Astrocyte (in vitro differentiated cells and primary cell): Measurements from ENCODE around the gene WSCD2. TPM values are rescaled to one million over a fixed set of nuclear protein-coding genes. Genes with fewer than 3 reads are reported as not detected.

Experiments
- DNase-seq: peaks from one replicate; pipeline ENCODE4 v3.0.0-alpha.2; 2010; ENCODE audit warnings: low read depth
- FAIRE-seq: peaks from 2 replicates; lab custom pipeline; 2011; peaks lifted over from hg19 to GRCh38; lab: Jason Lieb, UNC
- H2AFZ ChIP-seq: 2 replicates; pipeline ENCODE4 v1.6.0; 2012; ENCODE audit warnings: low read depth, low read length, inconsistent platforms
- H3K27ac ChIP-seq: 2 replicates; pipeline ENCODE4 v1.5.1; 2011; ENCODE audit warnings: low read depth, low read length, inconsistent platforms
- H3K27me3 ChIP-seq: 2 replicates; pipeline ENCODE4 v1.6.0; 2011; ENCODE audit warnings: low read length, inconsistent platforms; ENCODE audit not compliant: insufficient read depth
- H3K36me3 ChIP-seq: 2 replicates; pipeline ENCODE4 v1.5.1; 2011; ENCODE audit warnings: low read length, inconsistent platforms; ENCODE audit not compliant: insufficient read depth
- H3K4me1 ChIP-seq: 2 replicates; pipeline ENCODE4 v1.5.1; 2011; ENCODE audit warnings: low read length, inconsistent platforms; ENCODE audit not compliant: insufficient read depth
- H3K4me2 ChIP-seq: 2 replicates; pipeline ENCODE4 v1.6.0; 2012; ENCODE audit warnings: low read length, inconsistent platforms
- H3K4me3 ChIP-seq: 2 replicates; pipeline ENCODE4 v1.5.1; 2011; ENCODE audit warnings: low read depth, mild to moderate bottlenecking, low read length, inconsistent platforms; ENCODE audit not compliant: insufficient read depth
- H3K79me2 ChIP-seq: 2 replicates; pipeline ENCODE4 v1.6.0; 2012; ENCODE audit warnings: mild to moderate bottlenecking, low read length, inconsistent platforms; ENCODE audit not compliant: insufficient read depth
- H3K9ac ChIP-seq: 2 replicates; pipeline ENCODE4 v1.6.0; 2012; ENCODE audit warnings: mild to moderate bottlenecking, low read length, inconsistent platforms
- H3K9me3 ChIP-seq: 2 replicates; pipeline ENCODE4 v1.5.1; 2012; ENCODE audit warnings: low read depth, mild to moderate bottlenecking, low read length, inconsistent platforms; ENCODE audit not compliant: insufficient read depth
- H4K20me1 ChIP-seq: 2 replicates; pipeline ENCODE4 v1.6.0; 2012; ENCODE audit warnings: low read length, inconsistent platforms; ENCODE audit not compliant: insufficient read depth
- H3K27ac Mint-ChIP-seq: one replicate; pipeline ENCODE4 v1.8.0; 2021; ENCODE audit warnings: mild to moderate bottlenecking, mixed read lengths; ENCODE audit not compliant: unreplicated experiment
- H3K27me3 Mint-ChIP-seq: one replicate; pipeline ENCODE4 v1.8.0; 2021; ENCODE audit warnings: low read depth, mixed read lengths; ENCODE audit not compliant: unreplicated experiment
- H3K36me3 Mint-ChIP-seq: one replicate; pipeline ENCODE4 v1.8.0; 2021; ENCODE audit warnings: low read depth, mixed read lengths; ENCODE audit not compliant: unreplicated experiment
- H3K4me1 Mint-ChIP-seq: one replicate; pipeline ENCODE4 v1.8.0; 2021; ENCODE audit warnings: low read depth, mixed read lengths; ENCODE audit not compliant: unreplicated experiment
- H3K4me3 Mint-ChIP-seq: one replicate; pipeline ENCODE4 v1.8.0; 2021; ENCODE audit warnings: mild to moderate bottlenecking, moderate library complexity, mixed read lengths; ENCODE audit not compliant: unreplicated experiment
- H3K9me3 Mint-ChIP-seq: one replicate; pipeline ENCODE4 v1.8.0; 2021; ENCODE audit warnings: mild to moderate bottlenecking, mixed read lengths; ENCODE audit not compliant: unreplicated experiment
- CTCF ChIP-seq: IDR thresholded peaks from 2 replicates; pipeline ENCODE4 v1.5.1; 2011; ENCODE audit warnings: low read depth, mild to moderate bottlenecking, inconsistent platforms, low read length, moderate library complexity; ENCODE audit not compliant: insufficient read depth
- EZH2 ChIP-seq: IDR thresholded peaks from 2 replicates; pipeline ENCODE4 v1.6.1; 2012; ENCODE audit warnings: mild to moderate bottlenecking, low read length, inconsistent platforms; ENCODE audit not compliant: insufficient read depth
- total RNA-seq: library from RNA; stranded (reverse); gene quantifications from 2 replicates; pipeline ENCODE4 v1.2.1, GENCODE V29; 2021

WSCD2 gene
- total RNA-seq, 1 donor from 2014 or later = 0.11 TPM

- Histone ChIP-seq H3K9me3 (no peaks in the 10 kb centered on the region), H3K27me3 (no peaks in the 10 kb centered on the region), H2AFZ (no peak overlapping the region), H3K79me2 (no peaks in the 10 kb centered on the region), H3K4me1 (no peaks in the 10 kb centered on the region), H3K9ac (no peak overlapping the region), H3K36me3 (no peaks in the 10 kb centered on the region), H3K4me3 (no peak overlapping the region), H3K4me2 (no peak overlapping the region), H4K20me1 (no peaks in the 10 kb centered on the region), H3K27ac (no peak overlapping the region)
- H3K27me3 Mint-ChIP-seq = peaks cover 11% of the 10 kb centered on the region
- H3K36me3 Mint-ChIP-seq = no peaks in the 10 kb centered on the region
- TF ChIP-seq EZH2 (no peak), CTCF (no peak)
- no peak overlapping the region for H3K4me3 Mint-ChIP-seq
- FAIRE-seq = no peak
- DNase-seq = no peak
- no peak overlapping the region for H3K27ac Mint-ChIP-seq
- no peaks in the 10 kb centered on the region for H3K9me3 Mint-ChIP-seq
- no peaks in the 10 kb centered on the region for H3K4me1 Mint-ChIP-seq
Observed at GRCh38 chr12:108104657-108105056, 24.4 kb upstream of the WSCD2 start.

GRCh38 chr12:108106599-108106998 is 22.5 kb upstream of the WSCD2 start:
- Mint-ChIP-seq H3K9me3 (no peaks in the 10 kb centered on the region), H3K4me3 (no peak overlapping the region), H3K27ac (no peak overlapping the region), H3K4me1 (no peaks in the 10 kb centered on the region), H3K27me3 (peaks cover 11% of the 10 kb centered on the region), H3K36me3 (no peaks in the 10 kb centered on the region)
- H4K20me1 ChIP-seq = no peaks in the 10 kb centered on the region
- DNase-seq (no peak), FAIRE-seq (no peak)
- TF ChIP-seq CTCF = no peak
- no peak for TF ChIP-seq EZH2
- H3K9ac ChIP-seq = no peak overlapping the region
- no peak overlapping the region for H3K4me3 ChIP-seq
- no peak overlapping the region for H3K27ac ChIP-seq
- no peaks in the 10 kb centered on the region for H3K4me1 ChIP-seq
- H2AFZ ChIP-seq = no peak overlapping the region
- no peak overlapping the region for H3K4me2 ChIP-seq
- H3K79me2 ChIP-seq = no peaks in the 10 kb centered on the region
- no peaks in the 10 kb centered on the region for H3K27me3 ChIP-seq
- H3K9me3 ChIP-seq = no peaks in the 10 kb centered on the region
- H3K36me3 ChIP-seq = no peaks in the 10 kb centered on the region

GRCh38 chr12:108107293-108107692 is 21.8 kb upstream of the WSCD2 start:
- H3K4me1 Mint-ChIP-seq = no peaks in the 10 kb centered on the region
- H3K27me3 Mint-ChIP-seq = peaks cover 14% of the 10 kb centered on the region
- Histone ChIP-seq H3K27ac (no peak overlapping the region), H3K27me3 (no peaks in the 10 kb centered on the region), H3K4me2 (no peak overlapping the region), H3K79me2 (no peaks in the 10 kb centered on the region), H2AFZ (no peak overlapping the region), H3K4me3 (no peak overlapping the region), H3K9ac (no peak overlapping the region), H3K4me1 (no peaks in the 10 kb centered on the region), H4K20me1 (no peaks in the 10 kb centered on the region), H3K9me3 (no peaks in the 10 kb centered on the region), H3K36me3 (no peaks in the 10 kb centered on the region)
- no peak overlapping the region for H3K4me3 Mint-ChIP-seq
- TF ChIP-seq EZH2 (no peak), CTCF (no peak)
- no peak overlapping the region for H3K27ac Mint-ChIP-seq
- no peaks in the 10 kb centered on the region for H3K36me3 Mint-ChIP-seq
- no peak for DNase-seq
- no peaks in the 10 kb centered on the region for H3K9me3 Mint-ChIP-seq
- no peak for FAIRE-seq
